ENCODE data around the gene INVS. TPM values are rescaled to one million over a fixed set of nuclear protein-coding genes. Genes with fewer than 3 reads are reported as not detected.
A peak's percentile ranks its signal among the peaks of the same experiment; 100 is the strongest.

INVS gene
- total RNA-seq, 1 donor: 28.3 TPM

- DNase-seq (ENCODE audit: low read depth): no peak
- TF ChIP-seq CTCF (IDR thresholded peaks at IDR 0.05; ENCODE audit: insufficient read depth, low read length): no peak
- no peak overlapping the region for H3K4me3 ChIP-seq (ENCODE audit: low read depth, low read length)
Observed at GRCh38 chr9:100196215-100196614, 97.2 kb downstream of the INVS start.

- no peak for TF ChIP-seq CTCF (IDR thresholded peaks at IDR 0.05; ENCODE audit: insufficient read depth, low read length)
- H3K4me3 ChIP-seq (ENCODE audit: low read depth, low read length): no peak overlapping the region
Observed at GRCh38 chr9:100196828-100197227, 97.8 kb downstream of the INVS start.

GRCh38 chr9:100197553-100197952 is 98.5 kb downstream of the INVS start:
- no peak overlapping the region for H3K4me3 ChIP-seq (ENCODE audit: low read depth, low read length)
- no peak for DNase-seq (ENCODE audit: low read depth)
- no peak for TF ChIP-seq CTCF (IDR thresholded peaks at IDR 0.05; ENCODE audit: insufficient read depth, low read length)

More at GRCh38 chr9:100196828-100197227, 97.8 kb downstream of the INVS start:
- DNase-seq (ENCODE audit: low read depth): no peak

GRCh38 chr9:100202806-100203205 is 103.8 kb downstream of the INVS start:
- no peak for TF ChIP-seq CTCF (IDR thresholded peaks at IDR 0.05; ENCODE audit: insufficient read depth, low read length)
- H3K4me3 ChIP-seq (ENCODE audit: low read depth, low read length): no peak overlapping the region
- no peak for DNase-seq (ENCODE audit: low read depth)

GRCh38 chr9:100204796-100205195 is 105.8 kb downstream of the INVS start:
- H3K4me3 ChIP-seq (ENCODE audit: low read depth, low read length): no peak overlapping the region
- no peak for TF ChIP-seq CTCF (IDR thresholded peaks at IDR 0.05; ENCODE audit: insufficient read depth, low read length)
- no peak for DNase-seq (ENCODE audit: low read depth)

GRCh38 chr9:100206899-100207298 is 107.9 kb downstream of the INVS start:
- H3K4me3 ChIP-seq (ENCODE audit: low read depth, low read length): no peak overlapping the region
- no peak for TF ChIP-seq CTCF (IDR thresholded peaks at IDR 0.05; ENCODE audit: insufficient read depth, low read length)
- DNase-seq (ENCODE audit: low read depth): peak; percentile 32

- H3K4me3 ChIP-seq (ENCODE audit: low read depth, low read length): no peak overlapping the region
- no peak for TF ChIP-seq CTCF (IDR thresholded peaks at IDR 0.05; ENCODE audit: insufficient read depth, low read length)
- DNase-seq (ENCODE audit: low read depth): no peak
Observed at GRCh38 chr9:100208673-100209072, 109.6 kb downstream of the INVS start.
